Nephron progenitor cell (in vitro differentiated cells): ENCODE results near the gene OR4C3.
"Not testable (repeated sequence)": the region's sequence is repeated elsewhere in the genome, so short reads cannot be mapped to it uniquely, and the experiment has no call there.

ENCODE experiments used
- DNase-seq: peaks from one replicate; pipeline ENCODE4 v3.0.0; 2021
- H3K27ac Mint-ChIP-seq: 2 replicates; pipeline ENCODE4 v1.8.0; 2021; ENCODE audit warnings: mild to moderate bottlenecking, moderate library complexity, mixed read lengths
- H3K27me3 Mint-ChIP-seq: 2 replicates; pipeline ENCODE4 v1.8.0; 2021; ENCODE audit warnings: mild to moderate bottlenecking, low read depth, mixed read lengths; ENCODE audit not compliant: poor library complexity
- H3K36me3 Mint-ChIP-seq: 2 replicates; pipeline ENCODE4 v1.8.0; 2021; ENCODE audit warnings: low read depth, mixed read lengths
- H3K4me1 Mint-ChIP-seq: 2 replicates; pipeline ENCODE4 v1.8.0; 2021; ENCODE audit warnings: mixed read lengths
- H3K4me3 Mint-ChIP-seq: 2 replicates; pipeline ENCODE4 v1.8.0; 2021; ENCODE audit warnings: mild to moderate bottlenecking, moderate library complexity, mixed read lengths
- H3K9me3 Mint-ChIP-seq: 2 replicates; pipeline ENCODE4 v1.8.0; 2021; ENCODE audit warnings: mild to moderate bottlenecking, moderate library complexity, mixed read lengths
- CTCF ChIP-seq: fragments of 200-600 bp; sonication (generic); IDR thresholded peaks from 2 replicates; pipeline ENCODE4 v1.5.0; 2021; ENCODE audit warnings: antibody characterized with exemption

OR4C3 gene

GRCh38 chr11:48354013-48354412, 29.3 kb downstream of the OR4C3 start:
- Mint-ChIP-seq H3K4me1 (no peaks in the 10 kb centered on the region), H3K9me3 (peaks cover 72% of the 10 kb centered on the region), H3K4me3 (no peak overlapping the region), H3K36me3 (no peaks in the 10 kb centered on the region), H3K27ac (no peak overlapping the region), H3K27me3 (no peaks in the 10 kb centered on the region)
- DNase-seq = no peak
- TF ChIP-seq CTCF = no peak

GRCh38 chr11:48354677-48355076, 30.0 kb downstream of the OR4C3 start:
- no peak for DNase-seq
- no peak for TF ChIP-seq CTCF
- H3K4me1 Mint-ChIP-seq = no peaks in the 10 kb centered on the region
- H3K4me3 Mint-ChIP-seq = no peak overlapping the region
- no peaks in the 10 kb centered on the region for H3K36me3 Mint-ChIP-seq
- no peak overlapping the region for H3K27ac Mint-ChIP-seq
- H3K9me3 Mint-ChIP-seq = peaks cover 74% of the 10 kb centered on the region
- no peaks in the 10 kb centered on the region for H3K27me3 Mint-ChIP-seq

- not testable (repeated sequence) for DNase-seq, H3K36me3 Mint-ChIP-seq, H3K4me1 Mint-ChIP-seq, H3K27ac Mint-ChIP-seq, H3K4me3 Mint-ChIP-seq, H3K27me3 Mint-ChIP-seq
- peaks cover 81% of the 10 kb centered on the region for H3K9me3 Mint-ChIP-seq
These were observed 36.6 kb downstream of the OR4C3 start for GRCh38 chr11:48361289-48361688.

GRCh38 chr11:48366365-48366764, 41.6 kb downstream of the OR4C3 start, which contains the start of gene OR4C5:
TSS of gene OR4C5 (minus strand) at chr11:48366465. CDS start at chr11:48366465, 0 bp downstream.
- TF ChIP-seq CTCF = no peak
- Mint-ChIP-seq H3K9me3 (peaks cover 64% of the 10 kb centered on the region), H3K36me3 (no peaks in the 10 kb centered on the region), H3K4me1 (no peaks in the 10 kb centered on the region), H3K27me3 (peaks cover 3% of the 10 kb centered on the region), H3K27ac (no peak within 1 kb of the TSS), H3K4me3 (no peak within 1 kb of the TSS)
- DNase-seq = no peak
